Transverse colon (tissue), 4 donors: ENCODE data around the gene EFCAB8.

Source experiments
- EP300 ChIP-seq: sonication (generic); formaldehyde crosslinking; IDR thresholded peaks from one replicate; pipeline ENCODE4 v1.6.1; 2017; ENCODE audit warnings: antibody characterized with exemption, low read depth
- POLR2A ChIP-seq: fragments of 450-650 bp; IDR thresholded peaks from one replicate; pipeline ENCODE4 v1.6.1; 2016; ENCODE audit warnings: antibody characterized with exemption, mild to moderate bottlenecking, moderate library complexity
- POLR2AphosphoS5 ChIP-seq, 3 donors: sonication (generic); formaldehyde crosslinking; IDR thresholded peaks; one replicate each; pipeline ENCODE4 v1.6.1; 2016; ENCODE audit warnings: antibody characterized with exemption in 3 of 3
- TF ChIP-seq, protein P1 (sequence below), 5 experiments: fragments of 200-600 bp in 3 of 5; fragments of 450-650 bp in 2 of 5; sonication (generic) in 3 of 5; IDR thresholded peaks; 1 replicate in 2 of 5; 2 replicates in 3 of 5; pipeline ENCODE4 v1.5.1; 2016 to 2017; ENCODE audit warnings: antibody characterized with exemption in 5 of 5, inconsistent platforms in 3 of 5, mild to moderate bottlenecking in 2 of 5, moderate library complexity in 1 of 5

DNA sequence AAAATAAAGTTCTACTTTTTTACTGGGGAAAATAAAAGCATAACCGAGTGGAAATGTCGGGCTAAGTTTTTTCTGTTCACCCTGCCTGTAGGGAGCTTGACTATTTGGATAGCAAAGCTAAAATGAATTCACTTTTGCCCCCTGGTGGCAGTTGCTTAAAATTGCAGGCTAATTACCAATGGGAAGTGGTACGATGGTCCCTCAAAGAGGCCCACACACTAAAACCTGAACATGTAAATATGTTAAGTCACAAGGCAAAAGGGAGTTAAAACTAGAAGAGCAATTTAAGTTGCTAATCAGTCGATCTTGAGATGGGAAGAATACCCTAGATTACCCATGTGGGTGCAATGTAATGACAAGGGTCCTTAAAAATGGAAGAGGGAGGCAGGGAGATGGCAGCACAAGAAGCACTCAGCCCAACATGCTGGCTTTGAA is 146.4 kb downstream of the EFCAB8 start:
- TF ChIP-seq, protein P1, sequence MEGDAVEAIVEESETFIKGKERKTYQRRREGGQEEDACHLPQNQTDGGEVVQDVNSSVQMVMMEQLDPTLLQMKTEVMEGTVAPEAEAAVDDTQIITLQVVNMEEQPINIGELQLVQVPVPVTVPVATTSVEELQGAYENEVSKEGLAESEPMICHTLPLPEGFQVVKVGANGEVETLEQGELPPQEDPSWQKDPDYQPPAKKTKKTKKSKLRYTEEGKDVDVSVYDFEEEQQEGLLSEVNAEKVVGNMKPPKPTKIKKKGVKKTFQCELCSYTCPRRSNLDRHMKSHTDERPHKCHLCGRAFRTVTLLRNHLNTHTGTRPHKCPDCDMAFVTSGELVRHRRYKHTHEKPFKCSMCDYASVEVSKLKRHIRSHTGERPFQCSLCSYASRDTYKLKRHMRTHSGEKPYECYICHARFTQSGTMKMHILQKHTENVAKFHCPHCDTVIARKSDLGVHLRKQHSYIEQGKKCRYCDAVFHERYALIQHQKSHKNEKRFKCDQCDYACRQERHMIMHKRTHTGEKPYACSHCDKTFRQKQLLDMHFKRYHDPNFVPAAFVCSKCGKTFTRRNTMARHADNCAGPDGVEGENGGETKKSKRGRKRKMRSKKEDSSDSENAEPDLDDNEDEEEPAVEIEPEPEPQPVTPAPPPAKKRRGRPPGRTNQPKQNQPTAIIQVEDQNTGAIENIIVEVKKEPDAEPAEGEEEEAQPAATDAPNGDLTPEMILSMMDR (IDR thresholded peaks at IDR 0.05) = peak; percentile 18 to 35 (median 21)
- no peak for TF ChIP-seq EP300
- TF ChIP-seq POLR2A = no peak
- TF ChIP-seq POLR2AphosphoS5 (IDR thresholded peaks at IDR 0.05) = no peak
